ENCODE measurements around the gene SLC35D3.

GRCh38 chr6:136889271-136890193 lies 32.6 kb upstream of the SLC35D3 start:
- no peak for TF ChIP-seq POLR2A (IDR thresholded peaks at IDR 0.05)
- TF ChIP-seq CTCF (IDR thresholded peaks at IDR 0.05) = no peak

Measured in esophagus squamous epithelium (tissue), 4 donors.